HG02610 (cell line): Measurements from ENCODE around the gene SPTLC1.

ENCODE experiments used
- ATAC-seq: cut with Tn5 transposase; IDR thresholded peaks from one replicate; pipeline ENCODE4 v1.9.1; 2021; ENCODE audit warnings: mild to moderate bottlenecking, moderate library complexity; ENCODE audit not compliant: unreplicated experiment

Gene SPTLC1

GRCh38 chr9:91992461-91993041, 122.7 kb downstream of the SPTLC1 start:
- ATAC-seq = no peak

- no peak for ATAC-seq
Observed at GRCh38 chr9:91991721-91992341, 123.4 kb downstream of the SPTLC1 start.

GRCh38 chr9:91986248-91986647, 129.0 kb downstream of the SPTLC1 start:
- ATAC-seq = no peak

- no peak for ATAC-seq
Observed at GRCh38 chr9:91985692-91986091, 129.5 kb downstream of the SPTLC1 start.
